Measurements from ENCODE around the gene FOSL1. TPM values are rescaled to one million over a fixed set of nuclear protein-coding genes. Genes with fewer than 3 reads are reported as not detected.

FOSL1 gene
- total and polyA plus RNA-seq, 4 donors: 0.17 to 0.20 TPM; not detected in 2

- no peaks in the 10 kb centered on the region for H3K9me3 ChIP-seq (ENCODE audit: control insufficient read depth in 4 of 4, low read length in 3 of 4)
- no peak for TF ChIP-seq NR2F2 (IDR thresholded peaks at IDR 0.05)
- H3K27me3 ChIP-seq (ENCODE audit: control insufficient read depth in 4 of 4, insufficient read depth in 4 of 4, low read length in 3 of 4): no peaks in the 10 kb centered on the region
- no peak within 1 kb of the TSS for H3K9ac ChIP-seq (ENCODE audit: low read depth in 1 of 2, low read length in 2 of 2)
- no peak for DNase-seq (ENCODE audit: low spot score)
- H3K4me3 ChIP-seq (ENCODE audit: low read depth in 1 of 3, low read length in 3 of 3): no peak within 1 kb of the TSS
- peaks cover 0 to 2% (median 0%) of the 10 kb centered on the region in 4 donors for H3K4me1 ChIP-seq (ENCODE audit: control insufficient read depth in 4 of 4, insufficient read depth in 4 of 4, low read length in 3 of 4)
- no peaks in the 10 kb centered on the region for H3K36me3 ChIP-seq (ENCODE audit: control insufficient read depth in 4 of 4, insufficient read depth in 3 of 4, low read depth in 1 of 4, low read length in 3 of 4)
- 88% methylated on average over 13 of the region's 13 CpGs for WGBS
- no peak within 1 kb of the TSS for H3K27ac ChIP-seq (ENCODE audit: low read depth in 1 of 2, low read length in 2 of 2)
Measured at GRCh38 chr11:65945430-65945911, 45.3 kb upstream of the FOSL1 start, which contains the start of gene TSGA10IP. TSS of gene TSGA10IP (plus strand) at chr11:65945480. CDS start at chr11:65945676, 196 bp downstream.

GRCh38 chr11:65944767-65945166 lies 44.6 kb upstream of the FOSL1 start:
- Histone ChIP-seq H3K27me3 (ENCODE audit: control insufficient read depth in 4 of 4, insufficient read depth in 4 of 4, low read length in 3 of 4) (no peaks in the 10 kb centered on the region), H3K36me3 (ENCODE audit: control insufficient read depth in 4 of 4, insufficient read depth in 3 of 4, low read depth in 1 of 4, low read length in 3 of 4) (no peaks in the 10 kb centered on the region), H3K9ac (ENCODE audit: low read depth in 1 of 2, low read length in 2 of 2) (no peak overlapping the region), H3K4me3 (ENCODE audit: low read depth in 1 of 3, low read length in 3 of 3) (no peak overlapping the region), H3K4me1 (ENCODE audit: control insufficient read depth in 4 of 4, insufficient read depth in 4 of 4, low read length in 3 of 4) (peaks cover 0 to 2% (median 0%) of the 10 kb centered on the region in 4 donors), H3K9me3 (ENCODE audit: control insufficient read depth in 4 of 4, low read length in 3 of 4) (no peaks in the 10 kb centered on the region), H3K27ac (ENCODE audit: low read depth in 1 of 2, low read length in 2 of 2) (no peak overlapping the region)
- DNase-seq (ENCODE audit: low spot score): no peak
- 63% methylated on average over 8 of the region's 8 CpGs for WGBS
- TF ChIP-seq HNF4A (conservative IDR thresholded peaks at IDR 0.05): no peak
- TF ChIP-seq RAD21 (IDR thresholded peaks at IDR 0.05): no peak
- no peak for TF ChIP-seq JUND (IDR thresholded peaks at IDR 0.05)
- TF ChIP-seq FOXA1 (IDR thresholded peaks at IDR 0.05): no peak
- TF ChIP-seq, protein P1, sequence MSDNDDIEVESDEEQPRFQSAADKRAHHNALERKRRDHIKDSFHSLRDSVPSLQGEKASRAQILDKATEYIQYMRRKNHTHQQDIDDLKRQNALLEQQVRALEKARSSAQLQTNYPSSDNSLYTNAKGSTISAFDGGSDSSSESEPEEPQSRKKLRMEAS (IDR thresholded peaks at IDR 0.05): no peak
- no peak for TF ChIP-seq RXRA (IDR thresholded peaks at IDR 0.05)
- no peak for TF ChIP-seq TAF1 (conservative IDR thresholded peaks at IDR 0.05)
- TF ChIP-seq, protein P2, sequence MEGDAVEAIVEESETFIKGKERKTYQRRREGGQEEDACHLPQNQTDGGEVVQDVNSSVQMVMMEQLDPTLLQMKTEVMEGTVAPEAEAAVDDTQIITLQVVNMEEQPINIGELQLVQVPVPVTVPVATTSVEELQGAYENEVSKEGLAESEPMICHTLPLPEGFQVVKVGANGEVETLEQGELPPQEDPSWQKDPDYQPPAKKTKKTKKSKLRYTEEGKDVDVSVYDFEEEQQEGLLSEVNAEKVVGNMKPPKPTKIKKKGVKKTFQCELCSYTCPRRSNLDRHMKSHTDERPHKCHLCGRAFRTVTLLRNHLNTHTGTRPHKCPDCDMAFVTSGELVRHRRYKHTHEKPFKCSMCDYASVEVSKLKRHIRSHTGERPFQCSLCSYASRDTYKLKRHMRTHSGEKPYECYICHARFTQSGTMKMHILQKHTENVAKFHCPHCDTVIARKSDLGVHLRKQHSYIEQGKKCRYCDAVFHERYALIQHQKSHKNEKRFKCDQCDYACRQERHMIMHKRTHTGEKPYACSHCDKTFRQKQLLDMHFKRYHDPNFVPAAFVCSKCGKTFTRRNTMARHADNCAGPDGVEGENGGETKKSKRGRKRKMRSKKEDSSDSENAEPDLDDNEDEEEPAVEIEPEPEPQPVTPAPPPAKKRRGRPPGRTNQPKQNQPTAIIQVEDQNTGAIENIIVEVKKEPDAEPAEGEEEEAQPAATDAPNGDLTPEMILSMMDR (IDR thresholded peaks at IDR 0.05; ENCODE audit: low read depth, low read length, missing input control): no peak
- TF ChIP-seq ZBTB33 (IDR thresholded peaks at IDR 0.05): no peak

DNA sequence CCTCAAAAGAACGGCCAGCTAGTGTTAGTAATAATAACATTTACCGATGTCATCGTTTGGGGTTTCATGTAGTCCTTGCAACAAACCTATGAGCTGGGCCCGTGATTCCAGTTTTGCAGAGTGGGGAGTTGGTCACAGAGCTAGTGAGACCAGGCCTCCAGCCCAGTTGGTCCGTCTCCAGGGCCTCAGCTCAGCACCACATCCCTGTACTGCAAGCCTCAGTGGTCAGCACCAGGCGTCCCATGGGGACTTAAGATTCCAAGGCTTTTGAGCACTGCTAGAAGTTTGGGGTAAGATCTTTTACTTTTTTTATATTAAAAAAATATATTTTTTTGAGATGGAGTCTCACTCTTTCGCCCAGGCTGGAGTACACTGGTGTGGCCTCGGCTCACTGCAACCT lies 44.0 kb upstream of the FOSL1 start:
- Histone ChIP-seq H3K27ac (ENCODE audit: low read depth in 1 of 2, low read length in 2 of 2) (no peak overlapping the region), H3K4me1 (ENCODE audit: control insufficient read depth in 4 of 4, insufficient read depth in 4 of 4, low read length in 3 of 4) (peaks cover 0 to 2% (median 0%) of the 10 kb centered on the region in 4 donors), H3K36me3 (ENCODE audit: control insufficient read depth in 4 of 4, insufficient read depth in 3 of 4, low read depth in 1 of 4, low read length in 3 of 4) (no peaks in the 10 kb centered on the region), H3K4me3 (ENCODE audit: low read depth in 1 of 3, low read length in 3 of 3) (no peak overlapping the region), H3K9ac (ENCODE audit: low read depth in 1 of 2, low read length in 2 of 2) (no peak overlapping the region), H3K9me3 (ENCODE audit: control insufficient read depth in 4 of 4, low read length in 3 of 4) (no peaks in the 10 kb centered on the region), H3K27me3 (ENCODE audit: control insufficient read depth in 4 of 4, insufficient read depth in 4 of 4, low read length in 3 of 4) (no peaks in the 10 kb centered on the region)
- TF ChIP-seq, protein P3, sequence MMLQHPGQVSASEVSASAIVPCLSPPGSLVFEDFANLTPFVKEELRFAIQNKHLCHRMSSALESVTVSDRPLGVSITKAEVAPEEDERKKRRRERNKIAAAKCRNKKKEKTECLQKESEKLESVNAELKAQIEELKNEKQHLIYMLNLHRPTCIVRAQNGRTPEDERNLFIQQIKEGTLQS (IDR thresholded peaks at IDR 0.05): no peak
- TF ChIP-seq RXRA (IDR thresholded peaks at IDR 0.05) (no peak), ZBTB33 (IDR thresholded peaks at IDR 0.05) (no peak), FOXA2 (IDR thresholded peaks at IDR 0.05) (no peak), FOXA1 (IDR thresholded peaks at IDR 0.05) (no peak), YY1 (IDR thresholded peaks at IDR 0.05) (no peak)
- TF ChIP-seq, protein P2 (IDR thresholded peaks at IDR 0.05; ENCODE audit: low read depth, low read length, missing input control): no peak
- DNase-seq (ENCODE audit: low spot score): no peak
- 95% methylated on average over 8 of the region's 8 CpGs for WGBS

All from liver (tissue), 9 donors.